ENCODE data around the gene LSM7.
"Not testable (repeated sequence)": the region's sequence is repeated elsewhere in the genome, so short reads cannot be mapped to it uniquely, and the experiment has no call there.

LSM7 gene

GRCh38 chr19:2355168-2356035, 27.0 kb upstream of the LSM7 start:
- DNase-seq (ENCODE audit: low spot score) = peak; percentile 64

- no peak for DNase-seq (ENCODE audit: low spot score)
Observed at GRCh38 chr19:2354670-2355069, 26.3 kb upstream of the LSM7 start.

GRCh38 chr19:2353887-2354592, 25.7 kb upstream of the LSM7 start:
- no peak for DNase-seq (ENCODE audit: low spot score)

- DNase-seq (ENCODE audit: low spot score) = no peak
Observed at GRCh38 chr19:2353159-2353886, 24.9 kb upstream of the LSM7 start.

- DNase-seq (ENCODE audit: low spot score) = no peak
Observed at GRCh38 chr19:2352121-2352520, 23.7 kb upstream of the LSM7 start.

GRCh38 chr19:2351591-2351990, 23.2 kb upstream of the LSM7 start:
- no peak for DNase-seq (ENCODE audit: low spot score)

GRCh38 chr19:2350656-2351055, 22.3 kb upstream of the LSM7 start:
- DNase-seq (ENCODE audit: low spot score) = no peak

GRCh38 chr19:2349818-2350217, 21.4 kb upstream of the LSM7 start:
- not testable (repeated sequence) for DNase-seq (ENCODE audit: low spot score)

- no peak for DNase-seq (ENCODE audit: low spot score)
Observed at GRCh38 chr19:2345794-2346663, 17.6 kb upstream of the LSM7 start.

GRCh38 chr19:2345076-2345475, 16.7 kb upstream of the LSM7 start:
- DNase-seq (ENCODE audit: low spot score) = no peak

- DNase-seq (ENCODE audit: low spot score) = no peak
Observed at GRCh38 chr19:2344381-2344870, 16.0 kb upstream of the LSM7 start.

GRCh38 chr19:2343289-2343982, 15.1 kb upstream of the LSM7 start:
- DNase-seq (ENCODE audit: low spot score) = no peak

- DNase-seq (ENCODE audit: low spot score) = no peak
Observed at GRCh38 chr19:2342656-2343288, 14.4 kb upstream of the LSM7 start.

- no peak for DNase-seq (ENCODE audit: low spot score)
Observed at GRCh38 chr19:2341982-2342381, 13.6 kb upstream of the LSM7 start.

GRCh38 chr19:2341244-2341751, 12.9 kb upstream of the LSM7 start:
- no peak for DNase-seq (ENCODE audit: low spot score)

- DNase-seq (ENCODE audit: low spot score) = no peak
Observed at GRCh38 chr19:2340496-2341243, 12.3 kb upstream of the LSM7 start.

- no peak for DNase-seq (ENCODE audit: low spot score)
Observed at GRCh38 chr19:2339644-2340310, 11.4 kb upstream of the LSM7 start.

GRCh38 chr19:2338751-2339643, 10.6 kb upstream of the LSM7 start:
- no peak for DNase-seq (ENCODE audit: low spot score)

All from left forelimb (tissue), 1 donor.